Kidney glomerular epithelial cell (primary cell): ENCODE measurements around the gene NHSL2.
"Not testable (repeated sequence)": the region's sequence is repeated elsewhere in the genome, so short reads cannot be mapped to it uniquely, and the experiment has no call there.

Experiments used
- DNase-seq: peaks from one replicate; lab custom pipeline; 2025; lab: John Stamatoyannopoulos, UW

NHSL2 gene

DNA sequence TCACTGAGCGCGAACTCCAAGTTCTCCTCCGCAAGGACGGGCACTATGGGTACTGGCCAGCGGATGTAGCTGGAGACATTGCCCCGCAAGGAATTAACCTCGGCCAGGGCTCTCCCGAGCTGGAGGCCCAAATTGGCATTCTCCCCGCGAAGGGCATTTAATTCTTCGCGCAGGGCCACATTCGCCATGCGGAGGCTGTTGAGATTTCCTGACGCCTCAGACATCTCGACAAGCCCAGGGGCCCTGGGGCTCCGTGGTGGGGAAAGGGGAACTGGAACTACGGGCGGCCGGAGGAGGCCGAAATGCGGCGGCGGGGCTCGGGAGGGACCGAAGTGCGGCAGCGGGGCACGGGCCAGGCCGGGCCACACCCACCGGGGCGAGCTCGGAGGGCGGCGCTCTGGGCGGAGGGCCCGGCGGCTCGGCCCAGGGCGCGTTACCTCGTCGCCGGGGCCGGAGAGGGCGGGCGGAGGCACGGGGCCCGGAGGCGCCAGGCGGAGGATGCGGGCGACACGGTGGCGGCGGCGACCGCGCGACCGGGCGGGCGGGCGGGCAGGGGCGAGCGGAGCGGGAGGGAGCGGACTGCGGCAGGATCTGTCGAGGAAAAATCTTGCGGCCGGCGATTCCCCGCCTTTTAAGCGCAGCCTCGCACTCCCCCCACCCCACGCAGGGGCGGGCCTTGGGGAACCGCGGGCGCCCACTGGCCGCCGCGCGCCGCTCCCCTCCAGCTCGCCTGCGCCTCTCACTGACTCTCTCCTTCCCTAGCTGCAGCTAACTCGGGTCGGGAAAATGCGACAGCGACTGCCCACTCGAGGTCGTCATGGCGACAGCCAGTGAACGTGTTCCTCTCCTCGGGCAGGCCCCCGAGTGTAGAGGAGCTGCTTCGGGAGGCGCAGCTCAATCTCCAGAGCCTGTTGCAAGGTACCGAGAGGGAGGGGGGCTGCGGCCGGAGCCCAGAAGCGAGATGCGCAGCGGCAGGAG, 221.0 kb downstream of the NHSL2 start, which contains the start of gene RTL5:
Gene RTL5 (minus strand): TSS at position 599 of the 978 bp plus-strand sequence.
- DNase-seq: peak; percentile 34

DNA sequence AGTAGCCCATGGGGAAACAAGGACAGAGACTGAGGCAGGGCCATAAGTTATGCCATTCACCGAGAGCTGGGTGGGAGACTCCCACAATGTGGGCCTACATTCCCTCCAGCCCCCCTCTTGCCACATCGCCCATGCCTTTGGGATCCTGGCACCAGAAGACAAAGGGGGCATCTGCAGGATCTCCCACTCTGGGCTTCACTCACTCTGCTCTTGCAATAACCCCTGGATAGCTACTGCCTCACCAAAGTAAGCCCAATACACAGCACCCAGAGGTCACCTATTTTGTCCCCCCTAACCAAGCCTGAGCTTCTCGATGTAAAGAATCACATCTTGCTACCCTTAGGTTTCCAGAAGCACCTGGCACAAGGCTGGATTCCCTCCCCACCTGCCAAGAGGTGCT, 221.8 kb downstream of the NHSL2 start:
- DNase-seq: no peak

DNA sequence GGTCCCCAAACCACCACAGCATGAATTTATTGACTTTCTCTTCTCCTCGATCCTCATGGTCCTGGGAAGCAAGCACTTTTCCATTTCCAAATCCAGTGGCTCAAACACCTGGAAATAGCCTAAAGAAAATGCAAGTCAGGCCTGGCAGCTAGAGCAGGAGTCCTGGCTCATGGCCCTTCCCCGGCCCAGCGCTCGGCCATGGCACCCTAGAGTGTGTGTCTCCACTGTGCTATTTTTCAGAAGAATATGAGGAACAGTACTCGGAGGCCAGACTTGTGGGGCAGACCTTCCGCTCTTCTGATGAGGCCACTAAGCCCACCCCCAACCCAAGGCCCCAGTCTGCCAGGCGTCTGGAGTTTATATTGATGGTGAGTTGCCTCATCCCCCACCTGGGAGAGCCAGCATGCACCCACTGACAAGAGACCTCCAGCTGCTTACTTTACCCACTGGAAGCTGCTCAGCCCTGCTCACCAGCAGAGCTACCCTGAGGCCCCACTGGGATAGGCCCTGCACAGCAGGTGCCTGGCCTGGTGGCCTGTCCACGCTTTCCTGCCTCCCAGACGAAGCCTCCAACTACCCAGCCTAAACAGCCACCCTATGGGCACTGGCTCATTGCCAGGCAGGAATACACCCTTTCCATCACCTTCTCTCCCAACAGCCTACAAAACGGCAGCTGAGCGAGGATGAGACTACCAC, 223.4 kb downstream of the NHSL2 start:
- no peak for DNase-seq

DNA sequence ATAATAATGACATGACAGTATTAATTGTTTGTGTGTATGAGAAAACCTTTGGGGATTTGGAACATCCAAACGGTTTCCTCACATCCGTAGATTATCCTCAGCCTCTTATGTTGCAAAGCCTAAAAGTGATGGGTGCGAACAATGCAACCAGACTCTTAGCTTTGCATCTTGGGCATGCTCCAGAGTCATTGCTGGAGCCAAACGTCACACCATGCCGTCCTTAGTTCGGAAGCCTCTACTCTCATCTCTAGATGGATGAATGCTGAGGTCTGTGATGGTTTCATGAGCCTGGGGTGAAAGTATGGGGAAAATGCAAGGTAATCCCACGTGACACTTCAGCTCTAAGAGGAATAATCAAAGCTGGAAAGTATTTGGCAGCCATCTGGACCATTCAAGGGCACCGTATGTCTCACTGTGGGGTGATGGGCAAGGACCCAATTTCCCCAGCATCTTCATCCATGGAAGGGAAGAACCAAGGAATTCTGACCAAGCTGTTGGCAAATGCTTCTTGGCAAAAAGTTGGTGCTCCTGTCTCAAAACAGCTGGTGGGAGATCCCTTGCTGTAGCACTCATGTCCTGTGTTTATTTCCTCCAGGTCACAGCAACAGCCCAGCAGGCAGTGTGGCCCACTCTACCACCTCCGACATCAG, 227.3 kb downstream of the NHSL2 start:
- no peak for DNase-seq

DNA sequence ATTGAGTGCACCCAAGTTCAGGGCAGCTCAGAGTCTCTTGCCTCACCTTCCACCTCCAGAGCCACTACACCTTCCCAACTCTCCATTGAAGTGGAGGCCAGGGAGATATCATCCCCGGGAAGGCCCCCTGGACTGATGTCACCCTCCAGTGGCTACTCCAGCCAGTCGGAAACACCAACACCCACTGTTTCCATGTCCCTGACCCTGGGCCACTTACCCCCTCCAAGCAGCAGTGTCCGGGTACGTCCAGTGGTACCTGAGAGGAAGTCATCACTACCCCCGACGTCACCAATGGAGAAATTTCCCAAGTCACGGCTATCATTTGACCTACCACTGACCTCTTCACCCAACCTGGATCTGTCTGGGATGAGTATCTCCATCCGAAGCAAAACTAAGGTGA, 228.9 kb downstream of the NHSL2 start:
- DNase-seq: no peak

DNA sequence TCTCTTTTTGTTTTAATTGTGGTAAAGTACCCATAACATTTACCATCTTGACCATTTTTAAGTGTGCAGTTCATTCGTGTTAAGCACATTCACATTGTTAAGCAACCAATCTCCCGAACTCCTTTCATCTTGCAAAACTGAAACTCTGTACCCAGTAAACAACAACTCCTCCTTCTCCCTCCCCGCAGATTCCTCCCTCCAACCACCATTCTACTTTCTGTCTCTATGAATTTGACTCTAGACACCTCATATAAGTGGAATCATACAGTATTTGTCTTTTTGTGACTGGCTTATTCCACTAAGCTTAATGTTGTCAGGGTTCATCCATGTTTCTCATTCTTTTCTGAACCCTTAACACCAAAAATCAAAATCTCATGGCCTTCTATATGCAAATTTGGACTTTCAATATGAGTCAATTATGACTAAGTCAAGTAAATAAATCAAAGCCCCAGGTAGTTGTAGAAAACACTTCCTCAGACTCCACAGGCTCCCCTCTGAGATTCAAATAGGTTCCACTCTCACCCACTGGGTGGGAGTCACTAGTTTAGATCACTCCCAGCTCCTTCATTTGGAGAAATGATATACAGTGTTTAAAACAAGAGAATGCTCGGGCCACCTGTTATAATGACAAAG, 230.8 kb downstream of the NHSL2 start:
- no peak for DNase-seq

DNA sequence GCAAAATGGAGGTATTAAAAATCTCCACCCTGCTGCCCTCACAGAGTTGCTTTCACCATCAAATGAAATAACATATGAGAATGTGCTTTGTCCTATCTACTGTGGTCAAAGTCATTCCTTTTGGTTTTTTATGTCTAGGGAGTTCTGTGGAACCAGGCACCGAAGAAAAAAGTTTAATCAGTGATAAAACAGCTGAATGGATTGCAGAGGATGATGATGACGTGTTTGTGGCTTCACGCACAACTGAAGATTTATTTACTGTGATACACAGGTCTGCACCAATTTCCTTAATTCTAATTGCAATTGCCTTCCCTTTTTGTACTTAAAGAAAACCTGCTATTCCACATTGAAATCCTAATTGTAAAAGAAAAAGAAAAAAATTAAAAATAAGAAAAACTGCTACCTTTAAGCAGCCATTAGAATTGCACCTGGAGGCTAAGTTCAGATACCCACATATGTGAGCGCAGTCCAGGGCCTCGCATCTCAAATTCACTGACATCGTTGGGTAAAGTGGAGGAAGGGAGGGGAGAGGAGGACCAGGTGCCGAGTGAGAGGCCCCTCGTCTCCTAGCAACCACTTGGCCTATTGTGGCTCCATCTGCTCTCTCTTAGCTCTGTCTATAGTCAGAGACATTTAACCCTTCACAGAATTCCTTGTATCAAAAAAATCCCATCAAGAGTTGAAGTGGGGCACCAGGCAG, 231.6 kb downstream of the NHSL2 start:
- no peak for DNase-seq

DNA sequence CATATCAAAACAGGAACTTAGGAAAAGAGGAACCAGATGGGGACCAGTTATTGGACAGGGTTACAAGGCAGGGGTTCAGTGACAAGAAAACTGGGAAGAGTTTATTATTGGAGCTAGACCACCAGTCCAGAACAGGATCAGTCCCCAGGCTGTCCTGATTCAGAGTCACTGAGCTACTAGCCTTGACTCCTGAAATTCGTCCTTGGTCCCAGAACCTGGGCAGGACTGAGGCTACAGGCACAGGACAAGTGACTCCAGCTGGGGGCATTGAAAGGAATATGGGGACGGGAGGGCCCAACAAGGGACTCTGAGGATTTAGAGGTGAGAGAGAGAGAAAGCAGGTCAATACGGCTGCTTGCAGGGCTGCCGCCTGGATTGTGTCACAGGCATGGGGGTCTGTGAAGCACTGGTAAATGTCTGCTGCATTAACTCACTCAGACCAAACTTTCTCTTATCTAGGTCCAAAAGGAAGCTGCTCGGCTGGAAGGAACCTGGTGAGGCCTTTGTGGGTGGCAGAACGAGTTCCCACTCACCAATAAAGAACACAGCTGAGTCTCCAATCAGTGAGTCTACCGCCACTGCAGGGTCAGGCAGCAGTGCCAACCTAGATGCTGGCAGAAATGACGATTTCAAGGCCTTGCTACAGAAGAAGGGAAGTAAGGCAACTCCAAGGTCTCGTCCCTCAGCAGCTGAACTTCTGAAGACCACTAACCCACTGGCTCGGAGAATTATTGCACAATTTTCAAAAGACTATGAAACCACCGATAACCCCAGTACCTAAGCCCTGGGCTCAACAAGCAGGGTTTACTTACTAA, 232.4 kb downstream of the NHSL2 start:
- no peak for DNase-seq

DNA sequence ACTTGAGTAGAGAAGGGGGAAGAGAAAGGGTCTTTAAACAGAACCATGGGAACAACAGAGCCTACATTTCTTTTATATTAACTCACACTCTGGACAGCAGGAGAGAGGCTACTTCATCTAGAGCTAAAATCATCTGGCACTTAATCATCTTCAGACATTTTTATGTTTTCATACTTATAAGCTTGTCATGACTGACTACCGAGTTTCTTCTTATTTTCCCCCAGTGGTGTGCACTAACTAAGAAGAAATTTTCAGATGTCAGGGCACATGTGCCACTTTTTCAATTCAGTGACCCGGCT, 232.9 kb downstream of the NHSL2 start:
- DNase-seq: no peak

DNA sequence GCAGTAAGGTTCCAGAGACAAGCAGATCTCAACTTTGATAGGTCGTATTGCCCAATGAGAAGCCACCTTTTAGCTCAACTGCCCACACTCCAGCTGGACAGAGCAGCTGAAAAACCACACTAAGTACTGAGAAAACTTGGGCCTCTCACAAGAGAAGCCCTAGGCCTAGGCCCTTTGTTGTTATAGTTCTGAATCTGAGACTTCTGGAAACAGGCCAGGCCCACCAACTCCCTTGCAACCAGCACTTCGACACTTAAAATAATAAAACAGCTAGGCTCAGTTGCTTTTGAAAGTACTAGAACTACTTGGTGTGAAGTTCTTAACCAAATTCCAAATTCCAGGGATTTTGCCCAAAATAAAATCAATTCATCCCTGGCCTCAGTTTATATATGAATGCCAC, 234.5 kb downstream of the NHSL2 start:
- no peak for DNase-seq

DNA sequence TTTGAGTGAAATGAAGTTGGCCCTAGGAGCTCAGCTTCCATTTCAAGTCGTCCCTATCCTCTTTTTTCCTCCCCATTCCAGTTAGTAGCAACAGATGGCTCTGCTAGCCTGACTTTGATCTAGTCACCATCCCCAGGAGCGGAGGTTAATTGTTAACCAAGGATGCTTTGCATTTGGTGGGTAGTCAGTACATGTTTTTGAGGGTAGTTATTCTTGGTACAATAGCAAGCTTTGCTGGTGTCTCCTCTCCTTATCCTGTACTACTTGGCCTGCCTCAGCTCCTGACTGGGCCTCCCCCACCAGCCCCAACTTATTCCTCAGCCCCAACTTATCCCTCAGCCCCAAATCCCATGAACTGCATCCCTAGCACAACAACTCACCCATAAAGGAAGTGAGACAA, 235.9 kb downstream of the NHSL2 start:
- no peak for DNase-seq

DNA sequence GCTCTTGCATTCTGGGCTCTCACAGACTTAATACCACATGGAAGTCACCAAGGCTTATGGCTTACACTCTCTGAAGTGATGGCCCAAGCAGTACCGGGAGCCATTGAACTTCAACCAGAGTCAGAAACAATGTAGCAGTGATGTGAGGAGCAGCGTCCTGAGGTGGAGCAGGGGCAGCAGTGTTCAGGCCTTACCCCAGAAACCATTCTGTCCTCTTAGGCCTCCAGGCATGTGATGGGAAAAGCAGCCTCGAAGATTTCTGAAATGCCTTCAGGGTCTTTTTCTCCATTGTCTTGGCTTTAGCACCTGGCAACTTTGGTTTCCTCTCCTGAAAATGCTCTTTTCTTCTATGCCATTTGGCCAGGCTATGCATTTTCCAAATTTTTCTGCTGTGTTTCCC, 248.1 kb downstream of the NHSL2 start:
- no peak for DNase-seq

DNA sequence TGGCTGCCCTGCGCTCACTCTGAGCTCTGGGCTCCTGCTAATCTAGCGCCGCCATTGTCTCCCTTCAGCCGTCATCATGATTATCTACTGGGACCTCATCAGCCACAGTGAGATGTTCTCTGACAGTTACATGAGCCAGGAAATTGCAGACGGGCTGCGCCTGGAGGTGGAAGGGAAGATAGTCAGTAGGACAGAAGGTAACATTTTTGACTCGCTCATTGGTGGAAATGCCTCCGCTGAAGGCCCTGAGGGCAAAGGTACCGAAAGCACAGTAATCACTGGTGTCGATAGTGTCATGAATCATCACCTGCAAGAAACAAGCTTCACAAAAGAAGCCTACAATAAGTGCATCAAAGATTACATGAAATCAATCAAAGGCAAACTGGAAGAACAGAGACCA, 249.1 kb downstream of the NHSL2 start:
- DNase-seq: no peak

DNA sequence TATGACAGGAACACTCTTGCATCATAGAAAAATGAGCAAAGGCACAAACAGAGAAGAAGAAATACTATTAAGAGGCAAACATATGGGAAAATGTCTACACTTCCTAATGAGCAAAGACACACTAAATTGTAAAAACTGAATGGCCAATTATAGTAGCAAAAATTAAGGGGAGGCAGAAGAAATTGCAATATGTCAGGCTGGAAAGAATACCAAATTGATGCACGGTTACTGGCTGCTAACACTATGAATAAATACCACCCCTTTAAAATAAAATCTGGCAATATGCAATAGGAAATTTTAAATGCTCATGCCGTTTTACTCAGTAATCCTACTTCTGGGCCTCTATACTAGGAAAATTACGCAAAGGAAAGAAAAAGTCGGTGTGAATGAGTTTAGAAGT, 254.9 kb downstream of the NHSL2 start:
- DNase-seq: no peak

DNA sequence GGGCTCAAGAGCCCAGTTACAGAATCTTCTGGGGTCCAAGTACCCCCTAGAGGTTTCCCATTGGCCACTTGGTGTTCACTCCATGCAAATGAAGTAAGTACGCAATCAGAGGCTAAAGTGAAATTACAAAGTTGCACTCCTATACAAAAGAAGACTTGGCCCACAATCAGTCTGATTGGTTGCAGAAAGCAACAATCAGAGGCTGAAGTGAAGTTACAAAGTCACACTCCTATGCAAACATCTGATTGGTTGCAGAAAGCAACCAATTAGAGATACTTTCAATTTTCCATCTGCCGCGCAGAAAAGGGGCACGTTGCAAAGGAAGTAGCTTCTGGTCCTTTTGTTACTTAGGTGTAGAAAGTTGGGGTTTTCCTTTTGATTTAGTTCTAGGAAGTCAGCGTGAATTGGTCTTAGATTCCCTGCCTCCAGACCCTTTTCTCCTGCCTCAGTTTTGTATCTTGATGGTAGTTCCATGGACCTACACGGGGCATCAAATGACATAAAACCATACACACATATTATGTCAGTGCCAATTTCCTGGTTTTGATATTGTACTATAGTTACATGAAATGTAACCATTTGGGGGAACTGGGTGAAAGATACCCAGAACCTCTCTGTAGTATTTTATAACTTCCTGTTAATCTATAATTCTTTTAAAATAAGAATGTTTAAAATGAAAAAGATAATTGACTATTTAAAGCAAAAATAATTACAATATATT, 258.5 kb downstream of the NHSL2 start:
- DNase-seq: no peak

DNA sequence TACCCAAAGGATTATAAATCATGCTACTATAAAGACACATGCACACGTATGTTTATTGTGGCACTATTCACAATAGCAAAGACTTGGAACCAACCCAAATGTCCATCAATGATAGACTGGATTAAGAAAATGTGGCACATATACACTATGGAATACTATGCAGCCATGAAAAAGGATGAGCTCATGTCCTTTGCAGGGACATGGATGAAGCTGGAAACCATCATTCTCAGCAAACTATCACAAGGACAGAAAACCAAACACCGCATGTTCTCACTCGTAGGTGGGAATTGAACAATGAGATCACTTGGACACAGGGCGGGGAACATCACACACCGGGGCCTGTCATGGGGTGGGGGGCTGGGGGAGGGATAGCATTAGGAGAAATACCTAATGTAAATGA, 265.6 kb downstream of the NHSL2 start:
- not testable (repeated sequence) for DNase-seq

DNA sequence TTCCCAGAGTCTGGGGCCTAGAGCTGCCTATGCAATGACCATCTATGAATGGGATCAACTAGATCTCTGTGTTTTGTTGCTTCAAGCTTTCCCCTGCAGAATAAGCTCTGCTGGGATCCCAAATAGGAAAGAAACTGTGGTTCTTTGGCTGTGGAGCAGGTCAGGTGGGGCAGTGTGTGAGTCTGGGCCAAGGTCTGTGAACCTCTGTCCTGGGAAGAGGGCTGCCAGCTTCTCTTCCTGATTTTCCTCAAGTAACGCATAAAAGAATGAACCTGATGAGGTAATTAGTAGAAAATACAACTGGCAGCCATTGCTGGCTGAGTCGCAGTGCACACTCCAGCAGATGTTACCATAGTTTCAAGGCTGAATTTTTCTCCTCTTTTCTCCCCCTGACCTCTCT, 266.3 kb downstream of the NHSL2 start:
- no peak for DNase-seq

DNA sequence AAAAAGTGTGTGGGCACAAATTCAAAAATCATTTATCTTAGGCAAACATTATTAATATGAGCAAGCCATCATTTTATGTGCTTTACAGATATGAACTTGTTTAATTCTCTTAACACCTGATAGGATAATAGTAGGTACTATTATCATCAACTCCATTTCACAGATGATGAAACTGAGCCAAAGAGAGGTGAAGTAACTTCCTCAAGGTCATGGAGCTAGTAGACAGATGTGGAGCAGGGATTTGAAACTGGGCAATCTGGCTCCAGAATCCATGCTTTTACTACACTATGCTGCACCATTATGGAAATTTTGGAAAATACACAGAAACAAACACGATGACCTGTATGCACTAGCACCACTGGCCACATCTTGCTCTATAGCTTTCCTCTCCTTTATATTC, 269.9 kb downstream of the NHSL2 start:
- DNase-seq: no peak

DNA sequence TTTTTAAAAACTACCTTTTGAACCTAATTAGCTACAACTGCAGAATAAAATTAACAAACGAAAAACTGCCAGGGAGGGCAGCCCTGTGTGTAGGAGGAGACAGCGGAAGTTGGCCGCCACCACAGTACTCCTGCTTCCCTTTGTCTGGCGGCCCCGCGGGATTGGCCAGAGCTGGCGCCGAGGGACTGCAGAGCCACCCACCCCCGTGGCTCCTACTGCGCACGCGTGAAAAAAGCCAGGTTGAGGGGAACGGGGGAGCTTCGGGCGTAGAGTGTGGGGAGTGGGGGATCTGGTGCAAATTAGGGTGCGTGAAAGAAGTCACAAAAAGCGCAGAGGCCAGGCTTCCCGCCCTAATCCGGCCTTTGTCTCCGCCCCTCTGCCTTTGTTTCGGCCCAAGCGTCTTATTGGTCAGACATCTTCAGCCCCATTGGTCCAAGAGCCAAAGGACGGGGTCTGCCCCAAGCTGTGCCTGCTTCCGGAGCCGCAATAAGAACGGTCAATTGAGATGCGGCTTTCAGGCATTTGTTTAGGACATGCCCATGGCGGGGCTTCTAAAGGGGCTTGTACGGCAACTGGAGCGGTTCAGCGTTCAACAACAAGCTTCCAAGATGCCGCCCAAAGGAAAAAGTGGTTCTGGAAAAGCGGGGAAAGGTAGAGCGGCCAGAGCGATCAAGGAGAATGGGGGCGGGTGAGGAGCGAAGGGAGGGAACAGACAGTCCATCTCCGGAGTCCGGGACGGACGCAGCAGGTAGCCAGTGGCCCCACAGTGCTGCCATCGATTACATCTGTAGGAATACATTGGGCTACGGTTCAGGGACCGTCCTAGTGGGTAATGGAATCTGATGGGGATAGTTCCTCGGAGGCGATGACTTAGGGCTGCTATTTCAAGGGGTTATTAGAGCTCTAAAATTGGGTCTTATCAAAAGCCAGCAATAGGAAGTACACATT, 270.8 kb downstream of the NHSL2 start, which contains the start of gene PIN4:
Gene PIN4 (plus strand): TSS at position 580 of the 948 bp plus-strand sequence. CDS start 29 bp downstream, at position 609.
- DNase-seq: peak; percentile 79
